ENCODE measurements around the gene EML4.
A peak's percentile ranks its signal among the peaks of the same experiment; 100 is the strongest.

Gene EML4

GRCh38 chr2:42140496-42140895 lies 28.7 kb upstream of the EML4 start:
- H3K4me1 ChIP-seq (ENCODE audit: insufficient read depth, low read length), result peaks cover 23% of the 10 kb centered on the region
- H3K9ac ChIP-seq (ENCODE audit: low read depth, low read length), result no peak overlapping the region
- H3K27ac ChIP-seq (ENCODE audit: low read depth, low read length), result no peak overlapping the region

GRCh38 chr2:42141687-42142546 lies 27.2 kb upstream of the EML4 start:
- Histone ChIP-seq H3K9ac (ENCODE audit: low read depth, low read length) (peak overlapping the region; percentile 15), H3K9me3 (ENCODE audit: insufficient read depth, low read depth, low read length) (no peaks in the 10 kb centered on the region), H3K27me3 (ENCODE audit: insufficient read depth, low read length) (no peaks in the 10 kb centered on the region), H3K36me3 (ENCODE audit: insufficient read depth, low read length) (no peaks in the 10 kb centered on the region), H3K4me1 (ENCODE audit: insufficient read depth, low read length) (peaks cover 23% of the 10 kb centered on the region), H3K27ac (ENCODE audit: low read depth, low read length) (peak overlapping the region; percentile 69), H3K4me3 (ENCODE audit: low read length) (peak overlapping the region; percentile 39)
- WGBS, result 16% methylated on average over 13 of the region's 13 CpGs

More at GRCh38 chr2:42140496-42140895, 28.7 kb upstream of the EML4 start:
- WGBS, result 100% methylated on average over 1 of the region's 2 CpGs
- Histone ChIP-seq H3K36me3 (ENCODE audit: insufficient read depth, low read length) (no peaks in the 10 kb centered on the region), H3K9me3 (ENCODE audit: insufficient read depth, low read depth, low read length) (no peaks in the 10 kb centered on the region), H3K27me3 (ENCODE audit: insufficient read depth, low read length) (no peaks in the 10 kb centered on the region), H3K4me3 (ENCODE audit: low read length) (no peak overlapping the region)

DNA sequence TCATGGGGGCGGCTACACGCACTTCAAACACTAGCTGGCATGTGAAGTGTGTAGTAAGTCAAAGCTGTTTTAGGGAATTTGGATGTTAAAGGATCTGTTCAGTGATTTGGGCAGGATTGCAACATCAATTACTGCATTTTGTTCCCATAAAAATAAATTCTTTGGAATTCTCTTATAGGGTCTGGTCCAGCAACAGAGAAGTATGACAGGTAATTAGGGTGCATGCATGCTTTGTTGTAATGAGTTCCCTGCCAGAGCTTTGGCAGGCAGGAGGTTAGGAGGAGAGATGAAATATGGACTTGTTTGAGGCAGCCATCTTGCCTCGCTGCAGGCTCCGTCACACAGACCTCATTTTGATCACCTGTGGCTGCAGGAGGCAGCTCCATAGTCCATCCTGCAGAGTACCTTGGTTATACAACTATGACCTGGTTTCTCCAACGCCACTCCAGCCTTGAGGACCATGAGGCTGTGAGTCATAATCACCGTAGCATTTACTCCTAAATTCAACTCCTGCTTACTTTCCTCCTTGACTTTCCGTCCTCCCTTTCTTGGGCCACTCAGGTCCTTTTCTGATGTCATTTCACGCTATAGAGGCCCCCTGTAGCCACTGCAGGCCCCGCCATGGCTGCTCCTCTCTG lies 26.5 kb upstream of the EML4 start:
- Histone ChIP-seq H3K9ac (ENCODE audit: low read depth, low read length) (no peak overlapping the region; the same call in 1 of the 2 replicates), H3K4me3 (ENCODE audit: low read length) (no peak overlapping the region), H3K36me3 (ENCODE audit: insufficient read depth, low read length) (no peaks in the 10 kb centered on the region), H3K27me3 (ENCODE audit: insufficient read depth, low read length) (no peaks in the 10 kb centered on the region), H3K9me3 (ENCODE audit: insufficient read depth, low read depth, low read length) (no peaks in the 10 kb centered on the region), H3K27ac (ENCODE audit: low read depth, low read length) (no peak overlapping the region), H3K4me1 (ENCODE audit: insufficient read depth, low read length) (peaks cover 23% of the 10 kb centered on the region)
- 66% methylated on average over 9 of the region's 9 CpGs for WGBS

DNA sequence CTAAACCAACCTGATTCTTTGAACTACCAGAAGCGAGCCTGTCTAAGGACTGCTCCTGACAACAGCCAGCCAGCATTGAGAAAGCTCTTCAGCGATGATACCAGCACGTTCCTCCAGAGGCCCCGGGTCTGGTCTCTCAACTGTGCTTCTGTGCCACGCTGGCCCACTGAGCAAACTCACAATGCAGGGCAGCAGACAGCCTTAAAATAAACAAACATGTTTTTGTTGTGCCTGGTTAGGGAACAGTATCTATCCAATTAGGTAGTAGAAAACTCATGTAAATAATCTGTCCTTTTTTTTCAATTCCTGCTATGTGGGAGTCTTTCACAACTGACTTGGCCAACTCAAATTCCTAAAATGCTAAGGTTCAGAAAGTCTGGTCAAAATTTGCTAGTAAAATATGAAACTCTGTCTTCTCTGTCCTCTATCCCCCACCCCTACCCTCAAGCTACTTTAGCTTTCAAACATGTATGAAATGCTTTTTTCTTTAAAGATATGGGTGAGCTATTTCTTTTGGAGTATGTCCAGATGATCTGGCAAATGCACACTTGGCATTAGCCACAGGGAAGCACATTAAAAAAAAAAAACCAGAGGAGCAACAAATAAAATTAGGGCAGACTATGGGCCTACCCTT lies 21.4 kb upstream of the EML4 start:
- Histone ChIP-seq H3K27ac (ENCODE audit: low read depth, low read length) (no peak overlapping the region), H3K4me3 (ENCODE audit: low read length) (no peak overlapping the region), H3K9ac (ENCODE audit: low read depth, low read length) (no peak overlapping the region), H3K27me3 (ENCODE audit: insufficient read depth, low read length) (no peaks in the 10 kb centered on the region), H3K4me1 (ENCODE audit: insufficient read depth, low read length) (peaks cover 4% of the 10 kb centered on the region; the same call in 1 of the 2 replicates), H3K36me3 (ENCODE audit: insufficient read depth, low read length) (no peaks in the 10 kb centered on the region), H3K9me3 (ENCODE audit: insufficient read depth, low read depth, low read length) (no peaks in the 10 kb centered on the region)
- 89% methylated on average over 5 of the region's 5 CpGs for WGBS

DNA sequence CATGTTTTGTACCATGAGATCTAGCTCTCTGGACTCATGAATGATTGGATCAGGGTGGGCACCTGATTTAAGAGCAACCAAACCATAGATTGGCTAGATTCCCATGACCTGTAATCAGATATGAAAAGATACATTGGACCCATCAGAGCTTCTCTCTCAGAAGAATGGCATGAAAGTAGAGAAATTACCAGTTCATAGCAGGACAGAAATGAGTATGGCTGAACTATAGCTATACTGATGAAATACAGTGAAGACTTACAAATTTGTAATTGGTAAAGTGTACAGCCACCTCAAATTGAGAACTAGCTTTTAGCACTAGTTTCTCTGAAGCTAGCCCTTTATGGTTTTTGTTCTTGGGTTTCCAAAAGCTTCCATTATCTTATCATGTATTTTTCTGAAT lies 19.0 kb upstream of the EML4 start:
- Histone ChIP-seq H3K4me1 (ENCODE audit: insufficient read depth, low read length) (0 out of 2 replicates have a peak, but pooled peaks cover 7% of the 10 kb centered on the region), H3K9me3 (ENCODE audit: insufficient read depth, low read depth, low read length) (no peaks in the 10 kb centered on the region), H3K27ac (ENCODE audit: low read depth, low read length) (no peak overlapping the region), H3K36me3 (ENCODE audit: insufficient read depth, low read length) (no peaks in the 10 kb centered on the region), H3K9ac (ENCODE audit: low read depth, low read length) (no peak overlapping the region), H3K27me3 (ENCODE audit: insufficient read depth, low read length) (no peaks in the 10 kb centered on the region), H3K4me3 (ENCODE audit: low read length) (no peak overlapping the region)

GRCh38 chr2:42153944-42154581 lies 15.1 kb upstream of the EML4 start:
- H3K27ac ChIP-seq (ENCODE audit: low read depth, low read length), result no peak overlapping the region
- H3K9ac ChIP-seq (ENCODE audit: low read depth, low read length), result no peak overlapping the region
- H3K4me3 ChIP-seq (ENCODE audit: low read length), result no peak overlapping the region
- WGBS, result 62% methylated on average over 3 of the region's 4 CpGs
- no peaks in the 10 kb centered on the region for H3K9me3 ChIP-seq (ENCODE audit: insufficient read depth, low read depth, low read length)
- no peaks in the 10 kb centered on the region for H3K36me3 ChIP-seq (ENCODE audit: insufficient read depth, low read length)
- 0 out of 2 replicates have a peak, but pooled peaks cover 7% of the 10 kb centered on the region for H3K4me1 ChIP-seq (ENCODE audit: insufficient read depth, low read length)
- no peaks in the 10 kb centered on the region for H3K27me3 ChIP-seq (ENCODE audit: insufficient read depth, low read length)

DNA sequence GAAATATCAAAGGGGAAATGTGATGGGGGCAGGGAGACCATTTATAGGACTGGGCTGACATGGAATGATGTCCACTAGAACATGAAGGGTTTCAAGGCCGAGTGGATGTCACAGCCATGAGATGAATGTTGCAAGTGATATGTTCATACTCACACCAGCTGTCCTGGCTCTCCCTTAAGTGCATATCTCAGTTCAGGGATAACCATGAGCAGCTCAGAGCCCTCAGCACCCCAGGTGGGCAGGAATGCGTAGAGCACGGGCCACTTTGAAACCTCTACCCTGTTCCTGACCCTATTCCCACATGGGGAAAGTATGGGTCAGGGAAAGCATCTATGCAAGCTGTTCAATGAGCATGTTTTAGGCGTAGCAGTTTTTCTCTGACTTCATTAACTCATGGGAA lies 12.4 kb upstream of the EML4 start:
- no peaks in the 10 kb centered on the region for H3K9me3 ChIP-seq (ENCODE audit: insufficient read depth, low read depth, low read length)
- WGBS, result 62% methylated on average over 4 of the region's 4 CpGs
- H3K27me3 ChIP-seq (ENCODE audit: insufficient read depth, low read length), result no peaks in the 10 kb centered on the region
- H3K4me3 ChIP-seq (ENCODE audit: low read length), result no peak overlapping the region
- H3K27ac ChIP-seq (ENCODE audit: low read depth, low read length), result no peak overlapping the region
- 0 out of 2 replicates have a peak, but pooled peaks cover 7% of the 10 kb centered on the region for H3K4me1 ChIP-seq (ENCODE audit: insufficient read depth, low read length)
- no peaks in the 10 kb centered on the region for H3K36me3 ChIP-seq (ENCODE audit: insufficient read depth, low read length)
- H3K9ac ChIP-seq (ENCODE audit: low read depth, low read length), result no peak overlapping the region

GRCh38 chr2:42161444-42161843 lies 7.7 kb upstream of the EML4 start:
- Histone ChIP-seq H3K4me1 (ENCODE audit: insufficient read depth, low read length) (no peaks in the 10 kb centered on the region), H3K27me3 (ENCODE audit: insufficient read depth, low read length) (no peaks in the 10 kb centered on the region), H3K4me3 (ENCODE audit: low read length) (no peak overlapping the region), H3K9ac (ENCODE audit: low read depth, low read length) (no peak overlapping the region), H3K27ac (ENCODE audit: low read depth, low read length) (no peak overlapping the region), H3K36me3 (ENCODE audit: insufficient read depth, low read length) (no peaks in the 10 kb centered on the region), H3K9me3 (ENCODE audit: insufficient read depth, low read depth, low read length) (no peaks in the 10 kb centered on the region)

GRCh38 chr2:42163444-42164045 lies 5.6 kb upstream of the EML4 start:
- Histone ChIP-seq H3K4me1 (ENCODE audit: insufficient read depth, low read length) (no peaks in the 10 kb centered on the region), H3K27me3 (ENCODE audit: insufficient read depth, low read length) (no peaks in the 10 kb centered on the region), H3K4me3 (ENCODE audit: low read length) (no peak overlapping the region), H3K9ac (ENCODE audit: low read depth, low read length) (no peak overlapping the region), H3K36me3 (ENCODE audit: insufficient read depth, low read length) (no peaks in the 10 kb centered on the region), H3K9me3 (ENCODE audit: insufficient read depth, low read depth, low read length) (no peaks in the 10 kb centered on the region), H3K27ac (ENCODE audit: low read depth, low read length) (no peak overlapping the region)
- WGBS, result 94% methylated on average over 8 of the region's 8 CpGs

GRCh38 chr2:42164046-42164445 lies 5.1 kb upstream of the EML4 start:
- Histone ChIP-seq H3K9me3 (ENCODE audit: insufficient read depth, low read depth, low read length) (no peaks in the 10 kb centered on the region), H3K27me3 (ENCODE audit: insufficient read depth, low read length) (no peaks in the 10 kb centered on the region)

More at GRCh38 chr2:42164046-42164445, 5.1 kb upstream of the EML4 start:
- no peak overlapping the region for H3K27ac ChIP-seq (ENCODE audit: low read depth, low read length)
- H3K4me3 ChIP-seq (ENCODE audit: low read length), result no peak overlapping the region
- H3K4me1 ChIP-seq (ENCODE audit: insufficient read depth, low read length), result no peaks in the 10 kb centered on the region
- H3K9ac ChIP-seq (ENCODE audit: low read depth, low read length), result no peak overlapping the region
- WGBS, result 84% methylated on average over 3 of the region's 3 CpGs
- H3K36me3 ChIP-seq (ENCODE audit: insufficient read depth, low read length), result no peaks in the 10 kb centered on the region

Measured in HUES64 (cell line).